ENCODE data around the gene CLIC3.

The CLIC3 gene

DNA sequence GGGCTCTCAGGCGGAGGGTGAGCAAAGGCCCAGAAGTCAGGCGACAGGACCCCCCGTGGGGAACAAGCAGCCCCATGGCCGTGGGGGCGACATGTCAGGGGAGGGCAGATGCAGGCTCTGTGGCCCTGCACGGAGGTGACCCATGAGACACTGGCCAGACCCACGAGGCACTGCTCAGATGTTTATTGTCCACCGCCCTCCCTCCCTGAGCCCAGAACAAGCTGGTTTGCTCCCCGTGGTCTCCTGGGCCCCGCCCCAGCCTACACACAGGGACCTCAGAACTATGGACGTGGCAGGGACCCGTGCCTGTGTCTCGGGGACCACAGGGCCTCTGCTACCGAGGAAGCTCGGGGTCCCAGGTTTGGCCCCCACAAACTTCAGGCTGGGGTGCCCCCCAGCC, 33.6 kb upstream of the CLIC3 start:
- FAIRE-seq (no peak), DNase-seq (ENCODE audit: insufficient read length, low spot score) (no peak)
- TF ChIP-seq, protein P1, sequence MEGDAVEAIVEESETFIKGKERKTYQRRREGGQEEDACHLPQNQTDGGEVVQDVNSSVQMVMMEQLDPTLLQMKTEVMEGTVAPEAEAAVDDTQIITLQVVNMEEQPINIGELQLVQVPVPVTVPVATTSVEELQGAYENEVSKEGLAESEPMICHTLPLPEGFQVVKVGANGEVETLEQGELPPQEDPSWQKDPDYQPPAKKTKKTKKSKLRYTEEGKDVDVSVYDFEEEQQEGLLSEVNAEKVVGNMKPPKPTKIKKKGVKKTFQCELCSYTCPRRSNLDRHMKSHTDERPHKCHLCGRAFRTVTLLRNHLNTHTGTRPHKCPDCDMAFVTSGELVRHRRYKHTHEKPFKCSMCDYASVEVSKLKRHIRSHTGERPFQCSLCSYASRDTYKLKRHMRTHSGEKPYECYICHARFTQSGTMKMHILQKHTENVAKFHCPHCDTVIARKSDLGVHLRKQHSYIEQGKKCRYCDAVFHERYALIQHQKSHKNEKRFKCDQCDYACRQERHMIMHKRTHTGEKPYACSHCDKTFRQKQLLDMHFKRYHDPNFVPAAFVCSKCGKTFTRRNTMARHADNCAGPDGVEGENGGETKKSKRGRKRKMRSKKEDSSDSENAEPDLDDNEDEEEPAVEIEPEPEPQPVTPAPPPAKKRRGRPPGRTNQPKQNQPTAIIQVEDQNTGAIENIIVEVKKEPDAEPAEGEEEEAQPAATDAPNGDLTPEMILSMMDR (IDR thresholded peaks at IDR 0.05; ENCODE audit: insufficient read depth, missing control alignments), result no peak

DNA sequence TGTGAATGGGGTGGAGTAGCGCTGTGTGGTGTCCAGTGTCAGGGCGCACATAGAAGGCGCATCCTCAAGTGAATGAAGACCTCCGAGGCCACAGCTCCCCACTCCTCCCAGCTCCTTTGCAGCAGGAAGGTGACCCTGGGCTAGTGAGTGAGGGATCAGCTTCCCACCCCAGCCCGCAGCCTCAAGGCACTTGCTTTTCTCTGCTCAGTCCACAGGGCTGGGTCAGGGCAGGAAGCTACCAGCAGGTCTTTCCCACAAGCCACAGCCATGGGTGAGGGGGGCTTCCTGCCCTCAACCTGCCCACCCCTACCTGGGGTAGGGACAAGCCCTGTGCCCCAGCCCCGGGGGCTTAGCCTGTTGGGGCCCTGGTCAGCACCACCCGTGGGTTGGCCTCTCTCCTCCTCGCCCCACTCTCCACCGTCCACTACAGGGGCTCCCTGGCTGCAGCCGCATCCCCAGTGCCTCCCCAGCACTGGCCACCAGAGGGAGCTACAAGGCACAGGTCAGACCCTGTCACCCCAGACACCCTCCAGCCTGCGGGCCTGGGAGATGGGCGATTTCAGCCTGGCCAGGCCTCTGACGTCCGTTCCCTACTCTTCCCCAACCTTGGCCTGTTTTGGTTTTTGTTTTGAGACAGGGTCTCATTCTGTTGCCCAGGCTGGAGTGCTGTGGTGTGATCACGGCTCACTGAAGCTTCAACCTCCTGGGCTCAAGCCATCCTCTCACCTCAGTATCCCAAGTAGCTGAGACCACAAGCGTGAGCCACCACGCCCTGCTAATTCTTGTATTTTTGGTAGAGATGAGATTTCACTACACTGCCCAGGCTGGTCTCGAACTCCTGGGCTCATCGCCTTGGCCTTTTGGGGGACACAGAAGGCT, 32.9 kb upstream of the CLIC3 start:
- no peak for FAIRE-seq
- no peak for DNase-seq (ENCODE audit: insufficient read length, low spot score)
- TF ChIP-seq, protein P1 (IDR thresholded peaks at IDR 0.05; ENCODE audit: insufficient read depth, missing control alignments), result peak; percentile 76

DNA sequence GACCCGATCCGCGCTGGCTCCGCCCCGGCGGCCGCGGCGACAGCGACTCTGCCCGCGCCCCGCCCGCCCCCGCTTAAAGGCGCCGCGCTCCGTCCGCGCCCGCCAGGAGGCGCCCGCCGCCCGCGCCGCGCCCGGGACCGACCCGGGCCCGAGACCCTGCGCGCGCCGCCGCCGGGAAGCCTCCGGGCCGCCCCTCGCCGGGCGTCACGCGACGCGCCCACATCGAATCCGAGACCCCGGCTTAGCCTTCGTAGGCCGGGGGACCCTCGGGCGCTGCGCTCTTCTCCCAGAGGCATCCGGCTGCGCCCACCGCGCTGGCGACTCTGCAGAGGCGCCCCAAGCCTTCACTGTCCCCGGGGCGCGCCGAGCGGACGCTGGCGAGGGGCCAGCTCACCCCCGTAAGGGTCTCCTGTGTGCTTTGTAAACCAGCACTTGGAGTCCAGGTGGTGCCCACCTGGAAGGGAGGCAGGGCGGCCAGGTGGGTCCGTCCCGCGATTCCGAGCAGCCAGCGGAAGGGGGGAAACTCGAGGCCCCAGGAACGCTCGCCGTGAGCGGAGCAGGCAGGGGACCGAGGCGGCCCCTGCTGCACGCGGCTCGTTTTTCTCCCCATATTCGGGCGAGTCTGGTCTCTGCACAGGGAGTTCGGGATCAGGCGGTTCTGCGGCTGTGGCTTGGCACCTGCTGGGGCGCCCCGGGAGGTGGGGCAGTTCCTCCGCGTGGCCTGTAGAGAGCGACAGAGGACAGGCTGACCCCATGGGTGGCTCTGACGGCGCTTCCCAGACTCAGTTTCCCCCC, 32.1 kb upstream of the CLIC3 start:
- no peak for FAIRE-seq
- TF ChIP-seq, protein P1 (IDR thresholded peaks at IDR 0.05; ENCODE audit: insufficient read depth, missing control alignments), result peak; percentile 48
- DNase-seq (ENCODE audit: insufficient read length, low spot score), result no peak

DNA sequence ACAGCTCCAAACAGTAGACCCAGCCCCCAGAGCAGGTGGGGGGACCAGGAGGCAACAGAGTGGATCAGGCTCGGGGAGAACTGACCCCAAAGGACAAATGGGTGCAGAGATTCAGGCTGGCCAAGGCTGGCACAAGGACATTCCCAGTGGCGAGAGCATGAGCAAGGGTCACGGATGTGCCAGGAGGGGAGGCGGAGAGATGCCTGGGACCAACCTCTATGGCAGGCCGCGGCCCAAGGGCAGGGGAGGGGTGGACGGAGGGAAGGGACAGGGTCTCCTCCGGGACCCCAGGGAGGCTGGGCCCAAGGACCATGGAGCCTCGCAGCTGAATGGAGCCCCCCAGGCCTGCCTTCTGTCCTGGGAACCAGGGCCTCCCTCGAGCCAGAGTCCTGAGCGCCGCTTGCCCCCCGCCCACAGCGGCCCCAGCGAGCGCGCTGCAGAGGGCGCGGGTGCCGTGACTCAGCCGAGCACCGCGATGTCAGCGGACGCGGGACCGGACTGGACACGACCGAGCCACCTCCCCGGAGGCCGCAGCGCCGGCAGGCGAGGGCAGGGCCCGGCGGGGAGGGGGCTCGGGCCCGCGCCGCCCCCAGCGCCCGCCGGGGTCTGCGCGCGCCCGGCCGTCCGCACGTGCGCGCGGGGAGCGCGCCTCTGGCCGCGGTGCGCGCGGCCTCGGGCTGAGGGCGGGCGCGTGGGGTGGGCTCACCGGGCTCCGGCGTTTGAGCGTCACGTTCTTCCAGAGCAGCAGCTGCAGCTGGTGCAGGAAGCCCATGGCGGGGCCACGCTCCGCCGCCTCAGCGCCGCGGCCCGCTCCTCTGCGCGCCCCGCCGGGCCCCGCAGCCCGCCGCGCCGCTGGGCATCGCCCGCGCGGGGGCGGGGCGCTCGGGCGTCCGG, 31.2 kb upstream of the CLIC3 start, which contains the start of gene ABCA2:
Gene ABCA2, minus strand, starts transcription at position 869 of the 894 bp plus-strand sequence. Its CDS starts 97 bp downstream, at position 772.
- FAIRE-seq, result no peak
- DNase-seq (ENCODE audit: insufficient read length, low spot score), result no peak
- TF ChIP-seq, protein P1 (IDR thresholded peaks at IDR 0.05; ENCODE audit: insufficient read depth, missing control alignments), result no peak

DNA sequence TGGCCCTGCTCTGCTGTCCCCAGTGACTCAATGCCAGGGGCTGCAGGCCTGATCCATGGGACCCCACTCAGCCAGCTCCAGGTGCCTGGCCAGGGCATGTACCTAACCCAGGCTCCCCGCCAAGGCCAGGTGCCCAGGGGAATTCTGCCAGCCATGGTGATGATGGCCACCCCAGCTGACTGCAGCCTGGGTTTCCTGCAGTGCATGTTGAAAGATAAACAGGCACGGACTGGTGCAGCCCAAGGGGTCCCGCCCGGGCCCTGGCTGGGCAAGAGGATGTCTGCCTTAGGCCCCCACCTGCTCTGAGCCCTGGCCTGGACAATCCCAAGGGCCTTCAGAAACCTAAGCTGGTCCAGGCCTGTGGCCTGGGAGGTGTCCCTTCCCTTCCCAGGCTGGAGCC, 30.5 kb upstream of the CLIC3 start:
- no peak for DNase-seq (ENCODE audit: insufficient read length, low spot score)
- TF ChIP-seq, protein P1 (IDR thresholded peaks at IDR 0.05; ENCODE audit: insufficient read depth, missing control alignments), result no peak

DNA sequence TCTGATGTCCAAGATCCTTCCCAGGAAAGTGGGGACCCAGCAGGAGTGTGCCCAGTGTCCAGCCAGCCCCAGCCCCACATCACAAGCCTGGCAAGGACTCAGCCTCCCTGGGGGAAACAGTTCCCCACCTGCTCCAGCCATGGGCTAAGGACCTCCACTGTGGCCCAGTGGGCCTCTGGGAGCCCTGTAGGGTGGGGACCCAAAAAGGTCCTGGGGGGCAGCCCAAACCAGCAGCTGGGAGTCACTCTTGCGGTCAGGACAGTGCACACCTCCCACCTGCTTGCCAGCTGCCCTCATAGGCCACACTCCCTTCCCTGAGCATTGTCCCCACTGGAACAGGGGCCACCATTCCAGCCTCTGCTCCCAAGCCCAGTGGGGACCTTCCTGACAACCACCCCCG, 30.0 kb upstream of the CLIC3 start:
- TF ChIP-seq, protein P1 (IDR thresholded peaks at IDR 0.05; ENCODE audit: insufficient read depth, missing control alignments), result no peak
- FAIRE-seq, result no peak
- no peak for DNase-seq (ENCODE audit: insufficient read length, low spot score)

More for the DNA sequence above, 30.5 kb upstream of the CLIC3 start:
- FAIRE-seq, result no peak
